ENCODE data around the gene KRTAP26-1.

- TF ChIP-seq CTCF (IDR thresholded peaks at IDR 0.05; ENCODE audit: insufficient read depth, low read depth, low read length) = no peak
- no peak for TF ChIP-seq EZH2 (IDR thresholded peaks at IDR 0.05; ENCODE audit: insufficient read depth, low read length)
Observed at GRCh38 chr21:30337276-30337744, 17.2 kb upstream of the KRTAP26-1 start, which contains the start of gene KRTAP27-1.
